WERI-Rb-1 (cell line): ENCODE results near the gene CDKAL1.
A peak's percentile ranks its signal among the peaks of the same experiment; 100 is the strongest.

ENCODE experiments used
- DNase-seq: peaks from one replicate; pipeline ENCODE4 v3.0.0-alpha.2; 2020
- H3K27ac ChIP-seq: fragments of 250-450 bp; sonication (Bioruptor Pico); 2 replicates; pipeline ENCODE4 v1.5.1; 2020; ENCODE audit warnings: mild to moderate bottlenecking, moderate library complexity
- H3K27me3 ChIP-seq: fragments of 250-450 bp; sonication (Bioruptor Pico); 2 replicates; pipeline ENCODE4 v1.5.1; 2021; ENCODE audit warnings: mild to moderate bottlenecking, low read depth, moderate library complexity; ENCODE audit not compliant: insufficient read depth, severe bottlenecking
- H3K36me3 ChIP-seq: fragments of 250-450 bp; sonication (Bioruptor Pico); 2 replicates; pipeline ENCODE4 v1.5.1; 2020; ENCODE audit warnings: mild to moderate bottlenecking, moderate library complexity
- H3K4me3 ChIP-seq: 2 replicates; pipeline ENCODE4 v1.5.1; 2011; ENCODE audit warnings: low read depth, mild to moderate bottlenecking, control low read depth, low read length
- H3K9me3 ChIP-seq: fragments of 250-450 bp; sonication (Bioruptor Pico); 2 replicates; pipeline ENCODE4 v1.5.1; 2021; ENCODE audit warnings: mild to moderate bottlenecking, moderate library complexity; ENCODE audit not compliant: severe bottlenecking
- TF ChIP-seq, protein P1 (sequence below): IDR thresholded peaks from 2 replicates; pipeline ENCODE4 v1.5.1; 2011; ENCODE audit warnings: low read depth, mild to moderate bottlenecking, control low read depth, inconsistent platforms, low read length

The CDKAL1 gene

GRCh38 chr6:20575704-20576451 lies 41.6 kb downstream of the CDKAL1 start:
- Histone ChIP-seq H3K9me3 (no peaks in the 10 kb centered on the region), H3K27ac (peak overlapping the region; percentile 76), H3K27me3 (no peaks in the 10 kb centered on the region), H3K36me3 (peaks cover 10% of the 10 kb centered on the region), H3K4me3 (no peak overlapping the region)
- DNase-seq: no peak
- TF ChIP-seq, protein P1, sequence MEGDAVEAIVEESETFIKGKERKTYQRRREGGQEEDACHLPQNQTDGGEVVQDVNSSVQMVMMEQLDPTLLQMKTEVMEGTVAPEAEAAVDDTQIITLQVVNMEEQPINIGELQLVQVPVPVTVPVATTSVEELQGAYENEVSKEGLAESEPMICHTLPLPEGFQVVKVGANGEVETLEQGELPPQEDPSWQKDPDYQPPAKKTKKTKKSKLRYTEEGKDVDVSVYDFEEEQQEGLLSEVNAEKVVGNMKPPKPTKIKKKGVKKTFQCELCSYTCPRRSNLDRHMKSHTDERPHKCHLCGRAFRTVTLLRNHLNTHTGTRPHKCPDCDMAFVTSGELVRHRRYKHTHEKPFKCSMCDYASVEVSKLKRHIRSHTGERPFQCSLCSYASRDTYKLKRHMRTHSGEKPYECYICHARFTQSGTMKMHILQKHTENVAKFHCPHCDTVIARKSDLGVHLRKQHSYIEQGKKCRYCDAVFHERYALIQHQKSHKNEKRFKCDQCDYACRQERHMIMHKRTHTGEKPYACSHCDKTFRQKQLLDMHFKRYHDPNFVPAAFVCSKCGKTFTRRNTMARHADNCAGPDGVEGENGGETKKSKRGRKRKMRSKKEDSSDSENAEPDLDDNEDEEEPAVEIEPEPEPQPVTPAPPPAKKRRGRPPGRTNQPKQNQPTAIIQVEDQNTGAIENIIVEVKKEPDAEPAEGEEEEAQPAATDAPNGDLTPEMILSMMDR: no peak

DNA sequence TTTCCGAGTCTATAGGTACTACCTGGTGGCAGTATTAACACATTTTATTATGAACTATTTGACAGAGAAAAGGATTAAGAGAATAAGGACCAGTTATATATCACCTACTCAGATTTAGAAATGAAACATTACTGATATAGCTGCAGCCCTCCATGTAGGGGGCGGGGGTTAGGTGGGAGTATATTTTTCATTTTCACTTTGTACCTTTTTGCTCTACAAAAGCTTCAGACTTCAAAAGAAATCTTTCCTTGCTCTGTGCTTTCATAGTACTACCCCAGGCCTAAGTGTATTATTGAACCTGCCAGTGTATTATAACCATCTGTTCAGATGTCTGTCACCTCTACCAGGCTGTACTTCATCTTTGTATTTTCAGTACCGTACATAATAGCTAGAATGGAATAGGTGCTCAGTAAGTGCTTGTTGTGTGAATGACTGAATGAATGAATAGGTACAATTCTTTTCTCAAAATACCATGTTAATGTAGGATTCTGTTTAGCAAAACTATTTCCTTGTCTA lies 43.0 kb downstream of the CDKAL1 start:
- TF ChIP-seq, protein P1: no peak
- no peak overlapping the region for H3K4me3 ChIP-seq
- peak overlapping the region; percentile 76 for H3K27ac ChIP-seq
- no peaks in the 10 kb centered on the region for H3K27me3 ChIP-seq
- DNase-seq: no peak
- H3K9me3 ChIP-seq: no peaks in the 10 kb centered on the region
- peaks cover 10% of the 10 kb centered on the region for H3K36me3 ChIP-seq

- peaks cover 6% of the 10 kb centered on the region for H3K36me3 ChIP-seq
- TF ChIP-seq, protein P1: no peak
These were observed 46.8 kb downstream of the CDKAL1 start for GRCh38 chr6:20581070-20581469.

GRCh38 chr6:20582586-20583443 lies 48.6 kb downstream of the CDKAL1 start:
- H3K27ac ChIP-seq: no peak overlapping the region
- TF ChIP-seq, protein P1: no peak

More at GRCh38 chr6:20581070-20581469, 46.8 kb downstream of the CDKAL1 start:
- Histone ChIP-seq H3K9me3 (no peaks in the 10 kb centered on the region), H3K27me3 (no peaks in the 10 kb centered on the region), H3K27ac (no peak overlapping the region), H3K4me3 (no peak overlapping the region)
- DNase-seq: no peak

DNA sequence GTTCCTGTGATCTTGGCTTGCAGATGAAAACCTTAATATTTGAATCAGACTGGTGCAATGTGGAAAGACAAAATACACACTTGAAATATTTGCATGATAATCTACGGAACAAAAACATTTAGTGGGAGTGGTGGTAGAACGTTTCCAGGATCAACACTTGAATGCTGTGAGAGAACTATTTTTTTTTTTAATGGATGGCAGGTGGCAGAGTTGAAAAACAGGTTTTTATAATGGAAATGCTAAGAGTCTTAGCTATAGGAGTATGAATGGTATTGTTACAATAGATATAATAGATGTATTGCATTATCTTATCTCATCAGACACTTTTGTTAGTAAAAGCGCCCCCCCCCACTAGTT lies 49.2 kb downstream of the CDKAL1 start:
- Histone ChIP-seq H3K4me3 (no peak overlapping the region), H3K36me3 (peaks cover 2% of the 10 kb centered on the region), H3K9me3 (no peaks in the 10 kb centered on the region), H3K27me3 (no peaks in the 10 kb centered on the region), H3K27ac (no peak overlapping the region)
- TF ChIP-seq, protein P1: no peak
- no peak for DNase-seq

More at GRCh38 chr6:20582586-20583443, 48.6 kb downstream of the CDKAL1 start:
- DNase-seq: no peak
- Histone ChIP-seq H3K9me3 (no peaks in the 10 kb centered on the region), H3K4me3 (no peak overlapping the region), H3K36me3 (peaks cover 5% of the 10 kb centered on the region), H3K27me3 (no peaks in the 10 kb centered on the region)
